CD4-positive, alpha-beta T cell treated with Interleukin-6 at 100 ng/mL for 8 hours (primary cell): Measurements from ENCODE around the gene CSTA.

Experiments used
- DNase-seq: peaks from one replicate; pipeline ENCODE4 v3.0.0-alpha.2; 2020; ENCODE audit warnings: mixed read lengths, low spot score

Gene CSTA

DNA sequence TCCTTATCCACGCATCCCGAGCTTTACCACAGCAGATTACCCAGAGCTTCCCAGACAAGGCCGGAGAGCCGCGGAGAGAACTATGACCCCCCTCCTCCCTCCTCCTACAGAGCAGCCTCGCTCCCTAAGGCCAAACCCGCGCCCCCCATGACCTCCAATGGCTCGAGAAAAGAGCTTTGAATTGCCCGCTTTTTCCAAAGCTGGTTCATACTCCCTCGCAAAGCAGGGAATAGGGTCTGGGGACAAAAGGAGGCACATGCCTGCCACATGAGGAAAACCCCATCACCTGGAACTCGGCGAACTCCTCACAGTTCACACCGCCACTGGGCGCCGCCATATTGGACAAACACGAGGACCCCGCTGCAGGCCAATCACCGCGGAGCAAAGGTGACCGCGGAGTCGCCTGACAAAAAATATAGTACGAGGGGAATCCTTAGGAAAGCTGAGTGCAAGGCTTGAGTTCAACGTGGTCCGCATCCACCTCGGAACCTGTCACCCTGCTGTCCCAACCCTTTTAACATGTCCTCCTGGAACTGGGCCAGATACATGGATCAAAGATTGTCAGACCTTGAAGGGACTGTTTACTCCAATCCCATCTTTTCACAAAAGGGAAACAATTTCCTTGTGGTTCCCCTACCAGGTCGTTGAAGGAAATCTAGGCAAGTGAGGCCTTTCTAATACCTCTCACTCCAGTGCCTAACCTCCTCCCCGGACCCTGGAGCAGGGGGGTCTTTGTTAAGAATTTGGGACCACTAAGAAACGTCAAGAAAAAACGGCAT lies 58.0 kb downstream of the CSTA start, which contains the start of gene MIX23:
Gene MIX23, minus strand, starts transcription at position 344 of the 779 bp plus-strand sequence. Its CDS starts 7 bp downstream, at position 337.
- peak; percentile 79 for DNase-seq

DNA sequence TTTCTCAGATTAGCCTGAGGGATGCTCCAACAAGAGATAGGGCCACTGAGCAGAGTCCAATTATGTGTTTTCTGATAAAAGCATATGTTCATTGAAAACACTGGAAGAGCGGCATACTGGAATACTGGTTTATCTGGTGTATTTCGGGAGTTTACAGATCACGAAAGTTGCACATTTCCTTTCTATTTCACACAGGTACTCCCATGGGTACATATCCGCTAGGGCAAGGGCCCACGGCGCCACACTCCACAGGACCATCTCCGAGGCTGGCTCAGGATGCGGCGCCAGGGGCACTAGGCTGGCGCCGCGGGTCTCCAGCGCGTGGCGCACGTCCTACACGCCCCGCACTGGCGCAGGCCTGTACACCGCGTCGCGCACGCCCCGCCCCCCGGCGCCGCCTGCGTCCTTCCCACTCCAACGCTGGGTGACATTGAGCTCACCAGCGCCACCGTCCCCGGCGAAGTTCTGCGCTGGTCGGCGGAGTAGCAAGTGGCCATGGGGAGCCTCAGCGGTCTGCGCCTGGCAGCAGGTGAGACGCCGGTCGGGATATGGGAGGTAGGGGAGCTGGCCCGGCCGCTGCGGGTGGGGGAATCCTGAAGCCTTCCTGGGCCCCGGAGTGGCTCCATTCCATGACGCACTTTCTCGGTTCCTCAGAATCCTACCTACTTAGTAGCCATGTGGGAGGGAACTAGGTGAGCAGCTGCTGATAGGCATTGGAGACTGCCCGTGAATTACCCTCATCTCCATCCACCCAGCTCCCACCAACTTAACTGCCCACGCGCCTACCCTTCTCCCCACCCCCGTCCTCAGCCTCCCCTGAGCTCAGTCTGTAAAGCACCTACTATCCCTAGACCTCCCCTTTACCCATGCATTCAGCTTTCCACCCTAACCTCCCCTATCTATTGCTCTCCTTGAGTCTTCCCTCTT lies 59.0 kb downstream of the CSTA start, which contains the start of gene FAM162A:
Gene FAM162A, plus strand, starts transcription at position 412 of the 927 bp plus-strand sequence. Its CDS starts 84 bp downstream, at position 496.
- DNase-seq = peak; percentile 92

DNA sequence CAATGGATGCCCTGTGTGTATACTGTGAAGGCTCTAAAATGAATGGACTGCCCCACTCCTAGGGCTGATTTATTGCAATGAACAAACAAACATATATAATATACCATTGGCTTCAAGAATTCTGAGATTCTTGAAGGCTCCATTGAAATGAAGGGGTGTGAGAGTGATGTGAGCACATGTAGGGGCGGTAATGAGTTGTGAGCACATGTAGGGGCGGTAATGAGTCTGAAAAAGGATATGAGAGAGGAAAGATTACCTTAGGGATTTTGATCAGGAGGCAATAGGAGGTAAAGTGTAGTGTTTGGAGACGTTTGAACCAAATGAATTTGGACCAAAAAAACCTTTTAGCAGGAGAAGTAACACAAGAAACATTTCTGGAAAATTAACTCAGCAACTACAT lies 62.7 kb downstream of the CSTA start:
- no peak for DNase-seq

DNA sequence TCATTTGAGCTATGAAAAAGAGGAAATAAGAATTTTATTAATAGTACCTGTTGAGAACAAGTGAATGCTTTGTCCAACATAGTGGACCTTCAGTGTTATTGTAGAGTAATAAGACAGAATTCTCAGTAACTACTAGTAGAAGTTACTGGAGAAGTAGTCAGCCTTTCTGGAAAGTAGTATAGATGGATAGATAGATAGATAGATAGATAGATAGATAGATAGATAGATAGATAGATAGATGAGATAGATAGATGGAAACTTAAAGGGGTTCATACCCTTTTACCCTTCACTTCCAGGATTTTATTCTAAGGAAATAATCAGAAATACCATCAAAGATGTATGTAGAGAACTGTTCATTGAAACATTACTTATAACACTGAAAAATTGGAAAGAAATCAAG lies 64.1 kb downstream of the CSTA start:
- DNase-seq = no peak

DNA sequence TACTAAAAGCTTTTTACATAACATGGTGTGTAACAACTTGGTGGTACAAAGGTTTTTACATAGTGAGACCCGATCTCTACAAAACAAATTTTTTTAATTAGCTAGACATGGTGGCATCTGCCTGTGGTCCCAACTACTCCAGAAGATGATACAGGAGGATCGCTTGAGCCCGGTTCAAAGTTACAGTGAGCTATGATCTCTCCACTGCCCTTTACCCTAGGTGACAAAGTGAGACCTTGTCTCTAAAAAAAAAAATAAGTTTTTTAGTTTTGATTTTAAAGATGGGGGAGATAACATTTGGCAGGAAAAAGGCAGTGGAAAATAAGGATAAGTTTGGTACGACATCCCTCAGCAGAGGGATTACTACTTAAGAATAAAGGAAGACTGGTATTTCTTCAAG lies 64.8 kb downstream of the CSTA start:
- no peak for DNase-seq

DNA sequence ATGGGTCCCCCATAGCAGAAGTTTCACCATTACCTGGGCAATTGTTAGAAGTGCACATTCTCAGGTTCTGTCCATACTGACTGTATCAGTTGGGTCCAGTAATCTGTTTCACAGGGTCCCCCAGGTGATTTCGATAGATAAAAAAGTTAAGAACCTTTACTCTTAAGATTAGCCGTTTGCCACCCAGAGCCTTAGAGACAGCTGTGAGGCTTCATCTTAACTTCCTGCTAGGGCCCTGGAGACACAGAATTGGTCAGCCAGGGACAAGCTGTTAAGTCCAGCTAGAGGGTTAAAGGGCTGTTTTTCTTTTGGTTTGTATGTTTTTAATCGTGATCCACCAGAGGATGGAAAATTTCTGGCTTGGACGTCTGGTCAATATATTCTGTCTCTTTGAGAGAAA lies 65.6 kb downstream of the CSTA start:
- DNase-seq = no peak
